ENCODE measurements around the gene PRND.

The PRND gene

DNA sequence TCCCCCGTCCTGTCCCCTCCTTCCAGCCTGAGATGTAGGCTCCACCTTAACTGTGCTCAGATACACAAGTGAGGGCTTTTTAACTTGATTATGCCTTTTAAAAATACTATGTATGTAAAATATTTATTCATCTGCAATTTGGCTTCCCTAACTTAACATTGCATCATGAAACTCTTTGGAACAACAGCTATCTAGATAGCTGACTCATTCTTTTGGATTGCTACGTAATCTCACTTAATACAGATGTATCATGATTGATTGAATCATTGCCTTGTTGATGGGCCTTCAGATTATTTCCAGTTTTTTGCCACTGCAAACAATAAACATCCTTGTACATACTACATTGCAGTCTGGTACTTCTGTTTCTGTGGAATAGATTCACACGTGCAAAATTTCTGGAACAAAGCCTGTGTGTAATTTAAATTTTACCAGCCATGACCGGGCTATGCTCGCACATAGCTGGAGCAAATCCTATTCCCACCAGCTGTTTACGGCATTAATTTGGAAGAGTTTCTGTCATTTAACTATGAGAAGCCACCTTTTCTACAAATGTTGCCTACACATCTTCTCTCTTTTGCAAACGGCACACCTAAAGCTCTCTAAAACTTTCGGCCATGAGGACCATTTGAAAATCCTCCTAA is 6.5 kb downstream of the PRND start:
- in situ Hi-C loops (cut with HindIII; ENCODE audit: low pct_ligation_motif_present, low sequenced_read_pairs): no loop called here
- H3K27me3 ChIP-seq (replicated peaks): no peaks in the 10 kb centered on the region

DNA sequence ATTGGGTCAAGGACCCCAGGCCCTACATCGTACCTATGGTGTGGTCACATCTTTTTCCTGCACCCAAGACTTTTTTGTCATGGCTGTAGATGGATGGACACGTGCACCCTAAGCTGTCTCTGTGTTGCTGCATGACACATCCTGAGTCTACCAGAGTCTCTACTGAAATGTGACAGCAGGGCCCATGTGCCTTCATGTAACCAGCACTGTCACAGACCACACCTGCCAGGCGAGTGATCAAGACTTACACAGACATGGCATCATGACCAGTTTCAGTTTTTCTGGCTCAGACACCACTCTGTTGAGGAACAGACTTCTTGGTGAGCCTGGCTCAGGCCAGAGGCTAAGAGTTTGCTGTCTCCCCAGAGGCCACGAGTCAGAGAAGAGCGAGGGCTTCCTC is 7.6 kb downstream of the PRND start:
- no peak overlapping the region for H3K27ac ChIP-seq
- in situ Hi-C loops (cut with HindIII; ENCODE audit: low pct_ligation_motif_present, low sequenced_read_pairs): no loop called here
- H3K4me3 ChIP-seq (ENCODE audit: low read depth, low read length): no peak overlapping the region
- no peaks in the 10 kb centered on the region for H3K36me3 ChIP-seq (replicated peaks)
- H3K27me3 ChIP-seq (replicated peaks): no peaks in the 10 kb centered on the region
- TF ChIP-seq, protein P1, sequence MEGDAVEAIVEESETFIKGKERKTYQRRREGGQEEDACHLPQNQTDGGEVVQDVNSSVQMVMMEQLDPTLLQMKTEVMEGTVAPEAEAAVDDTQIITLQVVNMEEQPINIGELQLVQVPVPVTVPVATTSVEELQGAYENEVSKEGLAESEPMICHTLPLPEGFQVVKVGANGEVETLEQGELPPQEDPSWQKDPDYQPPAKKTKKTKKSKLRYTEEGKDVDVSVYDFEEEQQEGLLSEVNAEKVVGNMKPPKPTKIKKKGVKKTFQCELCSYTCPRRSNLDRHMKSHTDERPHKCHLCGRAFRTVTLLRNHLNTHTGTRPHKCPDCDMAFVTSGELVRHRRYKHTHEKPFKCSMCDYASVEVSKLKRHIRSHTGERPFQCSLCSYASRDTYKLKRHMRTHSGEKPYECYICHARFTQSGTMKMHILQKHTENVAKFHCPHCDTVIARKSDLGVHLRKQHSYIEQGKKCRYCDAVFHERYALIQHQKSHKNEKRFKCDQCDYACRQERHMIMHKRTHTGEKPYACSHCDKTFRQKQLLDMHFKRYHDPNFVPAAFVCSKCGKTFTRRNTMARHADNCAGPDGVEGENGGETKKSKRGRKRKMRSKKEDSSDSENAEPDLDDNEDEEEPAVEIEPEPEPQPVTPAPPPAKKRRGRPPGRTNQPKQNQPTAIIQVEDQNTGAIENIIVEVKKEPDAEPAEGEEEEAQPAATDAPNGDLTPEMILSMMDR (IDR thresholded peaks at IDR 0.05; ENCODE audit: low read depth, low read length, missing control alignments): no peak
- DNase-seq: no peak

More for the DNA sequence above, 6.5 kb downstream of the PRND start:
- no peak overlapping the region for H3K27ac ChIP-seq
- DNase-seq: no peak
- TF ChIP-seq, protein P1 (IDR thresholded peaks at IDR 0.05; ENCODE audit: low read depth, low read length, missing control alignments): no peak
- no peaks in the 10 kb centered on the region for H3K36me3 ChIP-seq (replicated peaks)
- no peak overlapping the region for H3K4me3 ChIP-seq (ENCODE audit: low read depth, low read length)

DNA sequence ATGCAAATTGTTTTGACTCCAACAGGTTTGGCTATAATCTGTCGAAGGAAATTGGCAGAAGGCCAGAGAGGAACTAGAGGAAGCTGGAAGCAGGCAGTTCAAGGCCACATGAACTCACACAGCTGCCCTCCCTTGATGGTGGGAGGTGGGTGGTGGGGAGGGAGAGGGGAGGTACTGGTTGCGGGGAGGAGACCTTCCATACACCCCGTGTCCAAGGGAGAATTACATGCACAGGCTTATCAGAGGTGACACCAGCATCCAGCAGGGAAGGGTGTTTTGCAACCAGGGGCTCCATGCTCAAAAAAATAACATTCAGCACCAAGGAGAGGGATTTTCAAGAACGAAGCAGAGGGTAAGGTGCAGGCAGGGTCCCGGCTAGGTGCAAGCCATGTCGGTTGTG is 9.1 kb downstream of the PRND start:
- Histone ChIP-seq H3K27ac (no peak overlapping the region), H3K27me3 (replicated peaks) (no peaks in the 10 kb centered on the region), H3K36me3 (replicated peaks) (no peaks in the 10 kb centered on the region), H3K4me3 (ENCODE audit: low read depth, low read length) (no peak overlapping the region)
- in situ Hi-C loops (cut with HindIII; ENCODE audit: low pct_ligation_motif_present, low sequenced_read_pairs): no loop called here
- TF ChIP-seq, protein P1 (IDR thresholded peaks at IDR 0.05; ENCODE audit: low read depth, low read length, missing control alignments): no peak
- no peak for DNase-seq

DNA sequence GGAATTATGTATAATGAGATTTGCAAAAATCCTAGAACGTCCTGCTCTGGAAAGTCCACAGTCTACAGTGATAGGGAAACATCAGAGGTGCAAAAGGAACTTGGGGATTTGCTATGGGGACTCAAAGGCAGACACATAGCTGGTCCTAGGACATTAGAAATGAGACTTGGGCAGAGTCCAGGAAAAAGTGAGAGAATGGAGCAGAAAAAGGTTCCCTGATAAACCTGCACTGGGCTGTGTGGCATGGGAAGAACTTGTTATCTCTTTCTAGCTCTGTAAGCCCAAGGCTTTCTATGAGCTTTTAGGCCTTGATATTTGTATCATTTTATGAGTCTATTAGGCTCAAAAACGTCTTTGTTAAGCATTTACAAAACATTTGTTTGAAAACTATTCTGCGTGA is 15.2 kb downstream of the PRND start:
- DNase-seq: no peak
- in situ Hi-C loops (cut with HindIII; ENCODE audit: low pct_ligation_motif_present, low sequenced_read_pairs): no loop called here
- TF ChIP-seq, protein P1 (IDR thresholded peaks at IDR 0.05; ENCODE audit: low read depth, low read length, missing control alignments): no peak
- H3K27ac ChIP-seq: no peak overlapping the region
- H3K27me3 ChIP-seq (replicated peaks): no peaks in the 10 kb centered on the region
- no peaks in the 10 kb centered on the region for H3K36me3 ChIP-seq (replicated peaks)
- no peak overlapping the region for H3K4me3 ChIP-seq (ENCODE audit: low read depth, low read length)

DNA sequence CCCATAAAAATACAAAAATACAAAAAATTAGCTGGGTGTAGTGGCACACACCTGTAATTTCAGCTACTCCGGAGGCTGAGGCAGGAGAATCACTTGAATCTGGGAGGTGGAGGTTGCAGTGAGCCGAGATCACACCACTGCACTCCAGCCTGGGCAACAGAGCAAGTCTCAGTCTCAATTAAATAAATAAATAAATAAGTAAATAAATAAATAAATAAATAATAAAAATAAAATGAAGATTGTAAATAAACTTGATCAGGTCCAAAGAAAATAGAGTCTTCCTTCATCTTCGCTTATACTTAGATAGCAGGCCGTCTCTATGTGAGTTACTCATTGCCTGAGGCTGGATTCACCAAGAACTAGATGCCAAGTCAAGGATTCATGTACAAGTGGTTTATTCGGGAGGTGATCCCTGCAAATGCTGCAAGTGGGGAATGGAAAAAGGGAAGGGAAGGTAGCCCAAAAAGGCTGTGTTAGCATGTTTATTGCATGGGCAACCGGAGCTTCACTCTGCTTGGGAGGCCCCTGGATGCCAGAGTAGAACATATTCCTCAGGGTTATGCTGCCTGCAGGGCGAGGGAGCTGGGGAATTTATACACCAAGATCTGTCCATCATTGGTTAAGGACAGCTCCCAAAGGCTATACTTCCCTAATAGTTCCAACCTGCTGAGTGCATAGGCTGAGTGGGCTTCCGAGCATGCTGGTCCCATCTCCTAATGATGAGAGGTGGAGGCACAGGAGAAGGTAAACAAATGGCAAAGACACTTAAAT is 16.3 kb downstream of the PRND start:
- no peak overlapping the region for H3K27ac ChIP-seq
- no peak overlapping the region for H3K4me3 ChIP-seq (ENCODE audit: low read depth, low read length)
- TF ChIP-seq, protein P1 (IDR thresholded peaks at IDR 0.05; ENCODE audit: low read depth, low read length, missing control alignments): no peak
- in situ Hi-C loops (cut with HindIII; ENCODE audit: low pct_ligation_motif_present, low sequenced_read_pairs): no loop called here
- H3K27me3 ChIP-seq (replicated peaks): no peaks in the 10 kb centered on the region
- no peak for DNase-seq
- H3K36me3 ChIP-seq (replicated peaks): no peaks in the 10 kb centered on the region
